KMS-11 (cell line): ENCODE measurements around the gene TBK1.

Experiments used
- H2AFZ ChIP-seq: fragments of 200-600 bp; sonication (generic); 2 replicates; pipeline ENCODE4 v1.6.1; 2016; ENCODE audit warnings: antibody characterized with exemption, mixed run types, low read depth
- H3K27ac ChIP-seq: fragments of 200-600 bp; sonication (generic); 2 replicates; pipeline ENCODE4 v1.6.1; 2016; ENCODE audit warnings: mild to moderate bottlenecking, mixed run types
- H3K27me3 ChIP-seq: fragments of 200-600 bp; sonication (generic); 2 replicates; pipeline ENCODE4 v1.6.1; 2017; ENCODE audit warnings: mild to moderate bottlenecking, low read depth, mixed run types, moderate library complexity; ENCODE audit not compliant: insufficient read depth
- H3K36me3 ChIP-seq: fragments of 200-600 bp; sonication (generic); 2 replicates; pipeline ENCODE4 v1.6.1; 2017; ENCODE audit warnings: mild to moderate bottlenecking, mixed run types; ENCODE audit not compliant: insufficient read depth
- H3K4me1 ChIP-seq: fragments of 200-600 bp; sonication (generic); 2 replicates; pipeline ENCODE4 v1.6.1; 2016; ENCODE audit warnings: mild to moderate bottlenecking, low read depth, mixed run types; ENCODE audit not compliant: poor library complexity, severe bottlenecking
- H3K4me2 ChIP-seq: fragments of 200-600 bp; sonication (generic); 2 replicates; pipeline ENCODE4 v1.7.0; 2016; ENCODE audit warnings: mild to moderate bottlenecking, mixed run types
- H3K4me3 ChIP-seq: fragments of 200-600 bp; sonication (generic); IDR thresholded peaks from 2 replicates; pipeline ENCODE4 v1.6.1; 2017; ENCODE audit warnings: low read depth, low read length, mixed read lengths; ENCODE audit not compliant: insufficient read depth
- H3K79me2 ChIP-seq: fragments of 200-600 bp; sonication (generic); 2 replicates; pipeline ENCODE4 v1.6.1; 2016; ENCODE audit warnings: low read depth, mixed run types; ENCODE audit not compliant: insufficient read depth
- H3K9ac ChIP-seq: fragments of 200-600 bp; sonication (generic); 2 replicates; pipeline ENCODE4 v1.6.1; 2016; ENCODE audit warnings: mild to moderate bottlenecking, mixed run types
- H4K20me1 ChIP-seq: fragments of 200-600 bp; sonication (generic); 2 replicates; pipeline ENCODE4 v1.6.1; 2016; ENCODE audit warnings: mild to moderate bottlenecking, mixed run types; ENCODE audit not compliant: insufficient read depth
- TF ChIP-seq, protein P1 (sequence below): fragments of 200-600 bp; sonication (generic); conservative IDR thresholded peaks from 2 replicates; pipeline ENCODE4 v1.6.1; 2017; ENCODE audit warnings: low read depth, mild to moderate bottlenecking, antibody characterized with exemption, low read length, moderate library complexity, mixed read lengths

Gene TBK1

DNA sequence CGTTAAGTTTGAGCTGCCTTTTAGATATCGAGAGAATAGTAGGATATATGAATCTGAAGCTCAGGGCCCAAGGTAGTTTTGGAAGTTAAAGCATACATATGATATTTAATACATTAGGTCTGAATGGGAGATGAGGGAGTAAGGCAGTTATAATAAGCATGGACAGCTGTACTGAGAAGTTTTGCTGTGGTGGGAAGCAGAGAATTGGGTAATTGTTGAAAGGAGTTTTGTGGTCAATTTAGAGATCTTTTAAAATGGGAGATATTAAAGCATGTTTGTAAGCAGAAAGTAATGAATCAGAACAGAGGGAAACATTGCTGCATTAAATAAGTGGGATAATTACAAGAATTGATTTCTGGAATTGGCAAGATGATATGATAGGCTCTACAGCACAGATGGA lies 21.3 kb downstream of the TBK1 start:
- H2AFZ ChIP-seq = no peak overlapping the region
- no peak overlapping the region for H3K9ac ChIP-seq
- H3K4me2 ChIP-seq = no peak overlapping the region
- H3K27me3 ChIP-seq = no peaks in the 10 kb centered on the region
- no peak overlapping the region for H3K27ac ChIP-seq
- H3K79me2 ChIP-seq = peaks cover 17% of the 10 kb centered on the region; the same call in 1 of the 2 replicates
- no peaks in the 10 kb centered on the region for H4K20me1 ChIP-seq
- peaks cover 21% of the 10 kb centered on the region; the same call in 1 of the 2 replicates for H3K36me3 ChIP-seq
- no peaks in the 10 kb centered on the region for H3K4me1 ChIP-seq
- no peak overlapping the region for H3K4me3 ChIP-seq
- TF ChIP-seq, protein P1, sequence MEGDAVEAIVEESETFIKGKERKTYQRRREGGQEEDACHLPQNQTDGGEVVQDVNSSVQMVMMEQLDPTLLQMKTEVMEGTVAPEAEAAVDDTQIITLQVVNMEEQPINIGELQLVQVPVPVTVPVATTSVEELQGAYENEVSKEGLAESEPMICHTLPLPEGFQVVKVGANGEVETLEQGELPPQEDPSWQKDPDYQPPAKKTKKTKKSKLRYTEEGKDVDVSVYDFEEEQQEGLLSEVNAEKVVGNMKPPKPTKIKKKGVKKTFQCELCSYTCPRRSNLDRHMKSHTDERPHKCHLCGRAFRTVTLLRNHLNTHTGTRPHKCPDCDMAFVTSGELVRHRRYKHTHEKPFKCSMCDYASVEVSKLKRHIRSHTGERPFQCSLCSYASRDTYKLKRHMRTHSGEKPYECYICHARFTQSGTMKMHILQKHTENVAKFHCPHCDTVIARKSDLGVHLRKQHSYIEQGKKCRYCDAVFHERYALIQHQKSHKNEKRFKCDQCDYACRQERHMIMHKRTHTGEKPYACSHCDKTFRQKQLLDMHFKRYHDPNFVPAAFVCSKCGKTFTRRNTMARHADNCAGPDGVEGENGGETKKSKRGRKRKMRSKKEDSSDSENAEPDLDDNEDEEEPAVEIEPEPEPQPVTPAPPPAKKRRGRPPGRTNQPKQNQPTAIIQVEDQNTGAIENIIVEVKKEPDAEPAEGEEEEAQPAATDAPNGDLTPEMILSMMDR = no peak

GRCh38 chr12:64475518-64475917 lies 23.6 kb downstream of the TBK1 start:
- H3K36me3 ChIP-seq = peaks cover 21% of the 10 kb centered on the region; the same call in 1 of the 2 replicates
- no peaks in the 10 kb centered on the region for H3K27me3 ChIP-seq
- H3K27ac ChIP-seq = no peak overlapping the region
- no peak overlapping the region for H2AFZ ChIP-seq
- H3K79me2 ChIP-seq = peaks cover 22% of the 10 kb centered on the region; the same call in 1 of the 2 replicates
- no peak overlapping the region for H3K4me2 ChIP-seq
- no peaks in the 10 kb centered on the region for H3K4me1 ChIP-seq
- H3K9ac ChIP-seq = no peak overlapping the region
- H4K20me1 ChIP-seq = no peaks in the 10 kb centered on the region
- no peak overlapping the region for H3K4me3 ChIP-seq
- TF ChIP-seq, protein P1 = no peak

- no peak overlapping the region for H3K4me3 ChIP-seq
- no peak overlapping the region for H3K4me2 ChIP-seq
- H3K27ac ChIP-seq = no peak overlapping the region
- no peaks in the 10 kb centered on the region for H3K27me3 ChIP-seq
- no peaks in the 10 kb centered on the region for H4K20me1 ChIP-seq
- no peaks in the 10 kb centered on the region for H3K4me1 ChIP-seq
- H3K79me2 ChIP-seq = peaks cover 22% of the 10 kb centered on the region; the same call in 1 of the 2 replicates
- no peak overlapping the region for H2AFZ ChIP-seq
- TF ChIP-seq, protein P1 = no peak
- H3K9ac ChIP-seq = no peak overlapping the region
- H3K36me3 ChIP-seq = peaks cover 20% of the 10 kb centered on the region; the same call in 1 of the 2 replicates
Observed at GRCh38 chr12:64476844-64477243, 24.9 kb downstream of the TBK1 start.

DNA sequence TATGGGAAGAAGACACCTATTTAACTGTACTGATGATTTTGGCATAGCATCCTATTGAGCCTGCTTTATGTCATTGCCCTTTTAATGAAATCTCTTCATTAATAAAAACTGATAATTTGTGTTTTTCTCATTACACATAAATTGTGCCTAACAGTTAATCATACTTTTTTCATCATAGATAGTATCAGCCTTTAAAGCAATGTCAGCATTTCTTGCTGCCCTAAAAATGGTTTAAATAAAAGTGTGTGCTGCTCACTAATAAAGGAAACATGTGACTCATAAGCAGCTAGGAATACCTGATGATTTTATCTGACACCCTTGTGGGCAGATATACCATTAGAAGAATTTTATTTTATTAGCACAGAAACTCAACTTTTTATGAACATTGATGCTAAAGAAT lies 26.7 kb downstream of the TBK1 start:
- no peak overlapping the region for H3K9ac ChIP-seq

More for the DNA sequence above, 26.7 kb downstream of the TBK1 start:
- TF ChIP-seq, protein P1 = no peak
- no peak overlapping the region for H3K4me3 ChIP-seq
- no peak overlapping the region for H2AFZ ChIP-seq
- H3K27ac ChIP-seq = no peak overlapping the region
- peaks cover 22% of the 10 kb centered on the region; the same call in 1 of the 2 replicates for H3K79me2 ChIP-seq
- peaks cover 16% of the 10 kb centered on the region; the same call in 1 of the 2 replicates for H3K36me3 ChIP-seq
- no peaks in the 10 kb centered on the region for H4K20me1 ChIP-seq
- no peaks in the 10 kb centered on the region for H3K27me3 ChIP-seq
- no peaks in the 10 kb centered on the region for H3K4me1 ChIP-seq
- H3K4me2 ChIP-seq = no peak overlapping the region
